ENCODE data around the gene VTI1A. TPM values are rescaled to one million over a fixed set of nuclear protein-coding genes. Genes with fewer than 3 reads are reported as not detected.

The VTI1A gene
- total RNA-seq, 1 experiment from 2014 or later = 28.6 TPM

GRCh38 chr10:112852306-112852705 lies 405.3 kb downstream of the VTI1A start:
- H3K27me3 Mint-ChIP-seq (ENCODE audit: unreplicated experiment) = no peaks in the 10 kb centered on the region
- H3K9me3 Mint-ChIP-seq (ENCODE audit: low read depth, unreplicated experiment) = peaks cover 2% of the 10 kb centered on the region
- intact Hi-C loops (cut with micrococcal nuclease; ENCODE audit: unreplicated experiment) = no loop called here
- peaks cover 5% of the 10 kb centered on the region for H3K36me3 Mint-ChIP-seq (ENCODE audit: insufficient read depth, unreplicated experiment)
- no TSS peak for BruUV-seq (replicated peaks)
- peaks cover 26% of the 10 kb centered on the region for H3K4me1 Mint-ChIP-seq (ENCODE audit: low read depth, unreplicated experiment)
- TF ChIP-seq, protein P1, sequence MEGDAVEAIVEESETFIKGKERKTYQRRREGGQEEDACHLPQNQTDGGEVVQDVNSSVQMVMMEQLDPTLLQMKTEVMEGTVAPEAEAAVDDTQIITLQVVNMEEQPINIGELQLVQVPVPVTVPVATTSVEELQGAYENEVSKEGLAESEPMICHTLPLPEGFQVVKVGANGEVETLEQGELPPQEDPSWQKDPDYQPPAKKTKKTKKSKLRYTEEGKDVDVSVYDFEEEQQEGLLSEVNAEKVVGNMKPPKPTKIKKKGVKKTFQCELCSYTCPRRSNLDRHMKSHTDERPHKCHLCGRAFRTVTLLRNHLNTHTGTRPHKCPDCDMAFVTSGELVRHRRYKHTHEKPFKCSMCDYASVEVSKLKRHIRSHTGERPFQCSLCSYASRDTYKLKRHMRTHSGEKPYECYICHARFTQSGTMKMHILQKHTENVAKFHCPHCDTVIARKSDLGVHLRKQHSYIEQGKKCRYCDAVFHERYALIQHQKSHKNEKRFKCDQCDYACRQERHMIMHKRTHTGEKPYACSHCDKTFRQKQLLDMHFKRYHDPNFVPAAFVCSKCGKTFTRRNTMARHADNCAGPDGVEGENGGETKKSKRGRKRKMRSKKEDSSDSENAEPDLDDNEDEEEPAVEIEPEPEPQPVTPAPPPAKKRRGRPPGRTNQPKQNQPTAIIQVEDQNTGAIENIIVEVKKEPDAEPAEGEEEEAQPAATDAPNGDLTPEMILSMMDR (IDR thresholded peaks at IDR 0.05; ENCODE audit: unreplicated experiment) = no peak
- CTCF ChIA-PET = no interaction called here
- H3K4me3 Mint-ChIP-seq (ENCODE audit: low read depth, unreplicated experiment) = no peak overlapping the region
- H3K27ac Mint-ChIP-seq (ENCODE audit: unreplicated experiment) = no peak overlapping the region
- no peak for DNase-seq

DNA sequence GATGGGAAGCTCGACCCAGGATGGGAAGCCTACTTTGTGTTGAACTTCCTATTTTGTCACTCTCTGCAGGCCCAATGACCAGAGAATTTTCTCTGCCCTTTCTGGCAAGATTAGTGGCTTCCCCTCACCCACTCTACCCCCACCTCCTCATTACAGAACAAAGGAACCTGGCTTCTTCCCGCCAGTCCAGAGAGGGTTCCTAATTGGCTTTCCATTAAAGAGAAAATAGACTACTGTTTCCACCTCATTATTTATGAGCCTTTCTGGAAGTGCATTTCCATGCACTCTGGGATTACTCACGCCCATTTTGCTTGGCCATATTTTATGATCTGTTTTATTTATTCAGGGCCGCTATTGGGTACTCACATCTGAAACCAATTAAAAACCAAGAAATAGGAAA lies 408.1 kb downstream of the VTI1A start:
- BruUV-seq (replicated peaks) = no TSS peak
- Mint-ChIP-seq H3K4me1 (ENCODE audit: low read depth, unreplicated experiment) (peaks cover 9% of the 10 kb centered on the region), H3K9me3 (ENCODE audit: low read depth, unreplicated experiment) (peaks cover 2% of the 10 kb centered on the region), H3K36me3 (ENCODE audit: insufficient read depth, unreplicated experiment) (no peaks in the 10 kb centered on the region), H3K27me3 (ENCODE audit: unreplicated experiment) (no peaks in the 10 kb centered on the region), H3K27ac (ENCODE audit: unreplicated experiment) (no peak overlapping the region), H3K4me3 (ENCODE audit: low read depth, unreplicated experiment) (no peak overlapping the region)
- TF ChIP-seq, protein P1 (IDR thresholded peaks at IDR 0.05; ENCODE audit: unreplicated experiment) = no peak
- CTCF ChIA-PET = no interaction called here
- no peak for DNase-seq
- intact Hi-C loops (cut with micrococcal nuclease; ENCODE audit: unreplicated experiment) = no loop called here

GRCh38 chr10:112857493-112857892 lies 410.5 kb downstream of the VTI1A start:
- Mint-ChIP-seq H3K9me3 (ENCODE audit: low read depth, unreplicated experiment) (peaks cover 2% of the 10 kb centered on the region), H3K27ac (ENCODE audit: unreplicated experiment) (no peak overlapping the region), H3K4me1 (ENCODE audit: low read depth, unreplicated experiment) (no peaks in the 10 kb centered on the region), H3K27me3 (ENCODE audit: unreplicated experiment) (no peaks in the 10 kb centered on the region), H3K4me3 (ENCODE audit: low read depth, unreplicated experiment) (no peak overlapping the region), H3K36me3 (ENCODE audit: insufficient read depth, unreplicated experiment) (no peaks in the 10 kb centered on the region)
- TF ChIP-seq, protein P1 (IDR thresholded peaks at IDR 0.05; ENCODE audit: unreplicated experiment) = no peak
- intact Hi-C loops (cut with micrococcal nuclease; ENCODE audit: unreplicated experiment) = no loop called here
- BruUV-seq (replicated peaks) = no TSS peak
- DNase-seq = no peak
- CTCF ChIA-PET = no interaction called here

- no TSS peak for BruUV-seq (replicated peaks)
- Mint-ChIP-seq H3K36me3 (ENCODE audit: insufficient read depth, unreplicated experiment) (no peaks in the 10 kb centered on the region), H3K27me3 (ENCODE audit: unreplicated experiment) (no peaks in the 10 kb centered on the region), H3K9me3 (ENCODE audit: low read depth, unreplicated experiment) (peaks cover 2% of the 10 kb centered on the region), H3K4me1 (ENCODE audit: low read depth, unreplicated experiment) (no peaks in the 10 kb centered on the region), H3K4me3 (ENCODE audit: low read depth, unreplicated experiment) (no peak overlapping the region), H3K27ac (ENCODE audit: unreplicated experiment) (no peak overlapping the region)
- CTCF ChIA-PET = no interaction called here
- TF ChIP-seq, protein P1 (IDR thresholded peaks at IDR 0.05; ENCODE audit: unreplicated experiment) = no peak
- no peak for DNase-seq
- intact Hi-C loops (cut with micrococcal nuclease; ENCODE audit: unreplicated experiment) = no loop called here
These were observed 412.1 kb downstream of the VTI1A start for GRCh38 chr10:112858986-112859651.

All from Calu3 (cell line).